Smooth muscle cell of the brain vasculature (primary cell): ENCODE data around the gene EXOSC7.
"Not testable (repeated sequence)": the region's sequence is repeated elsewhere in the genome, so short reads cannot be mapped to it uniquely, and the experiment has no call there.

Experiments
- DNase-seq: peaks from one replicate; pipeline ENCODE4 v3.0.0-alpha.2; 2012; ENCODE audit warnings: low read depth, low spot score

Gene EXOSC7

DNA sequence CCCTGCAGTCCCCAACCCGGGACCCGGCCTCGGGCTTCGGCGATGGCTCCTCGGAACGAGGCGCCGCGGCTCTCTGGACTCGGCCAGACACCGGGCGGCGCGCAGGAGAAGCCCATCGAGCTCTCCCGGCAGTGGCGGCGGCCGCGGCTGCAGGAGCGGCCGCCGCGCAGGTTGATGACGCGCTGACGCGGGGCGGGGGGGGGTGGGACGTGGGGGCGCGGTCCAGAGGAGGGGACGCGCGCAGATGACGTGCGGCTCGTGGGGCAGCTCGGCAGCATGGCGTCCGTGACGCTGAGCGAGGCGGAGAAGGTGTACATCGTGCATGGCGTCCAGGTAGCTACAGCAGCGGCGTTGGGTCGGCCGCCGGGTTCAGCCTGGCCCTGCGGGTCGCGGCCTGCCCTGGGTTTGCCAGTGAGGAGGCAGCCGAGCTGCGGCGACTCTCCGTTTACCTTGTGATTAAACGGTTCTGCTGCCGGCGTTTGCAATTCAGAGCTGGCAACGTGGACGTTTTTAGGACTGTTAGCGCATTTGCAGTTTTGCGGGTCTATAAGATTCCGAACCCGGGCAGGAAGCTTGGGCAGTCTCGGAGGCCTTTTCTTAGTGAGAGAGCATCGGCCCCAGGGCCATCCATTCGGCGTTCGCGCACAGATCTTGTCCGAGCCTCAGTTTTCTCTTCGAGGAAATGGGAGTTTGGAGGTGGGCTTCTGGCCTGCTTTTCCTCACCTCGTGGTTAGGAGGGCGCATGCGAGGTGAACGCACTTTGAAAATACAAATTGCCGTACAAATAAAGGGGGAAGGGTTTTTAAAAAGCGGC is at the start of gene EXOSC7, which contains the start of gene ZDHHC3:
Gene EXOSC7 (plus strand): TSS at position 243 of the 814 bp plus-strand sequence. CDS start 34 bp downstream, at position 277.
Gene ZDHHC3 (minus strand): TSS at position 173 of the 814 bp plus-strand sequence. CDS start 16,738 bp downstream, outside the sequence.
- peak; percentile 70 for DNase-seq

DNA sequence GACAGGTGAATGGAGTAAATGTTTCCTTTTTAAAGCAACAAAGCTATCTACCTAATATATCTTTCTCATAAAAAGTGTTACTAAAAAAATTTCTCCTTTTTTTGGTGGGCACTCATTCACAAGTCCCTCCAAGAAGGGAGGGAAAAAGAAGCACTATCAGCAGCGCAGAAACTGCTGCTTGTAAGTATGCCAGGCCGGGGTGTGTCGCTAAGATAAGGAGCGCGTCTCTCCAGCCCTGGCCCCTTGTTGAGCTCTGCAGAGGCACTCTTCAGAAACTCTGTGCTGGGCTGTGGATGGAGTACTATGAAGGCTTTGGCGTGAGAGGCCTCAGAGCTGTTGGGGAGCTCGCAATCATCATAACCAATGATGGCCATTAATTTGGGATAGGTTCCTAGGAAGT is 49.1 kb upstream of the EXOSC7 start:
- DNase-seq, result no peak

DNA sequence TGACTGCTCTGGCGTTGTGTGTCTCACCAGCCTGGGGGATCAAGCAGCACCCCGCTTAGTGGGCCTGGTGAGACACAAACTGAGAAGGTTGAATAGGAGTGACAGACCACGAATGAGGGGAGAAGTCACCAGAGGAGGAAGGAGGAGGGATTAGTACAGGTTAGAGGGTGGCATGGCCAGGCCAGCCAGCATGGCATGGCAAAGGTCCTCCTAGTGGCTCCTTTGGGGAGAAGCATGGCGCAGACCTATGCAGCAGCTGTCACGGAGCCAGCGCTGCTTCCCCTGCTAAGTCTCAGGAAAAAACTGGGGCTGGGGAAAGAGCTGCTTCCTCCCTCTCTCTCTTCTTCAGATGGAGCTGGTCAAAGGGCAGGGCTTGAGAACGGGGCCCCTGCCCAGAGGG is 48.7 kb upstream of the EXOSC7 start:
- DNase-seq, result no peak

DNA sequence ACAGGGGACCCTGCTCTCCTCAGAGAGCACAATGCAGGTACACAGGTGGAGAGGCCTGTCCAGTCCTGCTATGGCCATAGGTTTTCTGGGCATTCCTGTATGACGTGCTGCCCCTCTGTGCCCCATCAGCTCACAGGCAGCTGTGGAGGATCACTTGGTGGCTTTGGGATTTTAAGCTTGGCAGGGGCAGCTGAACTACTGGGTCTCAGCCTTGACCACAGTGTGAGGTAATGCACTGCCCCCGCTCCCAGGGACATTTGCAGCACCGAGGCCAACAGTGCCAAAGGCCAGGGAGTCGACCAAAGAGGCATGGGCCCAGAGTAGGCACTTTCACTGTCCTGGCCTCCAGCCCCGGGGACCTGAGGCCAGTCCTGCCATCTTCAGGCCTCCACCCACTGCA is 46.3 kb upstream of the EXOSC7 start:
- DNase-seq, result no peak

DNA sequence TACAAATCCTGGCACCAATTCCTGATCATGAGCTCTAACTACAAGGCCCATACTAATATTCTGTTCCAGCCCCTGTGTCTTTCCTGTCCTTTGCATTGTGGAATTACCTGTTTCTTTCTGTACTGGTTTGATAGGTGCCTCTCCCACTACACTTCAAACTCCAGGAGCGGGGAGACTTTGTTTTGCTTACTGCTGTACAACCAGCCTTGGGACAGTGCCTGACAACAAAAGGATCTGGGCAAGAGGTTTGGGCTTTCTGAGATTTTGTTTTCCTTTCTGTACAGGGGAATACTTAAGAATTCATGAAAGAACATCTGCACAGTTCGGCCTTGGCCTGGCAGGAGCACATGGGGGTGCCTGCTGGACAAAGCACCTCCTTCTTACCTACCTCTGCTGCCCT is 45.1 kb upstream of the EXOSC7 start:
- DNase-seq, result no peak

- no peak for DNase-seq
Observed at GRCh38 chr3:44931791-44932190, 44.3 kb upstream of the EXOSC7 start.

DNA sequence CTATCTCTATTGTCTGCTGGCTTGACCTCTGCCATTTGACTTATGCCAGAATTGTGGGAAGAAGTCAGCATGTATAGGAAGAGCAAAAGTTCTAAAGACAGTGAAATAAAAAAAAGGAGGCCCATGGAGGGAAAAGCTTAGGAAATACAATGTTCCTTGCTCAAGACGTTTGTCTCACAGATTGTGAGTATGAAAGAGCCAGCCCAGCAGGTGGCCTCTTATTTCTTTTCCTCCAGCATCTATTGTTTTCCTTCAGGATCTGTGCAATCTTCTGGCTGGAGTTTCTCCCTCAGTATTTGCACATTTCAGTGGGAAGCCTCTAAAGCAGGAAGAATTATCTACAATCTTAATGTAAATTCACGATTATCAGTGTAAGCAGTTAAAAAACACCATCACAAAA is 43.8 kb upstream of the EXOSC7 start:
- no peak for DNase-seq

DNA sequence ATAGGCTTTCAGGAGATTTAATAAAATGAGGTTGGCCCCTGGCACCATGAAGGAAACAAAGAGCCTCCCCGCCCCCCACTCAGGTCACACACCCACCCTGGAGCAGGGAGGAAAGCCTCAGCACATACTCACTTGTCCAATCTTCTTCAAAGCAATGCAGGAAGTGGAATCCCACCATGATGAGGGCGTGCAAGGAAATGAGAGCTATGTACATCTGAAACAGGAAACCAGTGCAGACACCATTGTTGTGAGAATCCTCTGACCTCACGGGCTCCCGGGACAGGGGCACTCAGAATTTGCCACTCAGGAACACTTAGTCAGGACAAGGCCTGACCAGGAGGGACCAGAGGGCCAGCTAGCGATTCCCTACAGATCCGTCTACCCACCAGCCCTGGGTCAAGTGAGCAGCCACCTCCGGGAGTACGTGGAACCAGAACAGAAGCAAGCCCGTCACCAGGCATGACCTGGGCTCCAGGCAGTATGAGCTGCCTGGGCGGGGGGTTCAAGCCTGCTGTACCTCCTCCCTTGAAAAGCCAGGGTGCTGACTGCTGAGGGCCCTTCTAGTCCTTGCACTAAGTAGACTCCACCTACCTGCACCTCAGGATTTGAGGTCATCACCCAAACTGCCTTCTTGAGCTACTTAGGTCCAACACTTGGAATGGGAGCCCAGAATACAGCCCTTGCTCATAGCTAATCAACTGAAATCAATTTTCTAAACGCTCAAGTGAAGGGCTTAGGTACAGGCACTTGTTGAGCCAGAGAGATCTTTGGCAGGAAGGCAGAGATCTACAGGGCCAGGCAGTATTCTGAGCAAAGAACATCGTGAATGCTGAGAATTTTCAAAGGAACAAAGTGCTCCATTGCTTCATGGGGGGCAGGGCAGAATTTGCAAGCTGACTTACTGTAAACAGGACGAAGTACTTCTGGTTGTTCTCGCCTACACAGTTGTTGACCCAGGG is 42.8 kb upstream of the EXOSC7 start:
- no peak for DNase-seq

DNA sequence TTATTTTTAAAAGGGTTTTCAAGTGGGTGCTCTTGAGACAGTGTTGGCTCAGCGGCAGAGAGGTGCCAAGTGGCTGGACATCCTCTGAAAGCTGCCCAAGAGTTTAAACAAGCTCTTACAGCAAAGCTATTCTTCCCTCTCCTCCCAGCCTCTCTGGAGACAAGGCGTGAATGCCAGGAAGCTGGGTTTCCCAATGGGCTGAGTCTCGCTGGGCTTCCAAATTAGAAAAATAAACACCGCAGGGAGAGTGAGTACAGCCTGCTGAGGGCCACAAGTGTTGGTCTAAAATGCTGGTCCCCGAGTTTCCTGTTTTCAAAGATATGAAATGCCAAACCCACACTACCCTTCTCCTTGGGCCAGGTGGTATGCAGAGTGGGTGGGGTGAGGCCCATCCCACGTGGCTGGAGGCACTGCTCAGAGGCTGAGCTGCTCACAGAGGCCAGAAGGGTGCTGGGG is 36.4 kb upstream of the EXOSC7 start:
- DNase-seq, result no peak

GRCh38 chr3:44942202-44942921 is 33.7 kb upstream of the EXOSC7 start:
- DNase-seq, result no peak

- no peak for DNase-seq
Observed at GRCh38 chr3:44948239-44948638, 27.8 kb upstream of the EXOSC7 start.

- not testable (repeated sequence) for DNase-seq
Observed at GRCh38 chr3:44949770-44950169, 26.3 kb upstream of the EXOSC7 start.

DNA sequence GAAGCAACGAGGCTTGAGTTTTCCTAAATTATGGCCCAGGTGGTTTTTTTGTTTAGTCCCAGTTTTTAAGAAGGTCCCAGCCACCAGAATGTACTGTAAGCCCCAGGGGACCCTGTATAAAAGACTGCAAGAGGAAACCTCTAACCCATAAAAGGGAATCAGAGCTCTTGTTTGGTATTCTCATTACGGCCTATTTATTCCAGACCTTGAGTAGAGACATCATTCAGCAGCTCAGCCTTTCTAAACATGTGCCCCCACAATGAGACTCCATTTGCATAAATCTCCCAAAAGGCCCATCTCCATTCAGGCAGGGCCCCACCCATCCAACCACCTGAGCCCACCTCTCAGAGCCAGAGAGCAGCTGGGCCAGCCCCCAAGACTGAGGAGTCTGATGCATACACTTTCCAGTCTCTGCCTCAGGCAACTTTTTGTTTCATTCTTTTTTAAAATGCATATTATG is 25.7 kb upstream of the EXOSC7 start:
- DNase-seq, result no peak

GRCh38 chr3:44952689-44953088 is 23.4 kb upstream of the EXOSC7 start:
- no peak for DNase-seq

GRCh38 chr3:44954304-44954703 is 21.7 kb upstream of the EXOSC7 start:
- no peak for DNase-seq

DNA sequence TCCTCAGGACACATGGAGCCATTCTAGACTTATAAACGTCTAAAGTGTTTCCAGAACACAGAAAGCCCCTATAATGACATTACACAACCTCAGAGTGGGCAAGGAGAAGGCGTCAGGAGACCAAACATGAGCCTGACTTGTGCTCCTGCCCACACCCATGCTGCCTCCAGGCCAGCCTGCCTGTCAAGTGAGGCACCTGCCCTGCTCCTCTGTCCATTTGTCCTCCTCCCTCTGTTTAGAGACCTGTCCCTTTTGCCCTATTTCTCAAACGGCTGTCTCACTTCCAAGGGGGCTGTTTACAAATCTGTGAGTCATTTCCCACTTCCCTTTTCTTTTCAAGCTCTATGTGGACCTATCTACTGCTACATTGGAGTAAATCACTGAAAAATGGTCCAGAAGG is 21.1 kb upstream of the EXOSC7 start:
- DNase-seq, result no peak

DNA sequence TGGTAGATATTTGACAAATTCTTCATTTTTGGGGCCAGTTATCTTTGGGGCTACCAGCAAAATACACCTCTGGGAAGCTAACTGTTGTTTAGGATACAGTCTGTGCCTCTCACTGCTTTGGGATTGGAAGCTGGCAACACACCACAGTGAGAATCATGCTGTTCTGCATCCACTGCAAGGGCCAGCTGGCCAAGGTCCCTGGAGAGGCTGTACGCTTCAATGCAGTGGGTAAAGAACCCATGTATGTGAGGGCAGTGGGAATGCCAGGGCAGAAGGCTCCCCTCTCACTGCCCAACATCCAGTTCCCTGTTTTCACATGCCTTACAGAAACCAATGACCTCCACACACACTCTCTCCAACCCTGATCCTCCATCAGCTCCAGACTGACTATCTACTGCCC is 20.1 kb upstream of the EXOSC7 start:
- DNase-seq, result no peak

DNA sequence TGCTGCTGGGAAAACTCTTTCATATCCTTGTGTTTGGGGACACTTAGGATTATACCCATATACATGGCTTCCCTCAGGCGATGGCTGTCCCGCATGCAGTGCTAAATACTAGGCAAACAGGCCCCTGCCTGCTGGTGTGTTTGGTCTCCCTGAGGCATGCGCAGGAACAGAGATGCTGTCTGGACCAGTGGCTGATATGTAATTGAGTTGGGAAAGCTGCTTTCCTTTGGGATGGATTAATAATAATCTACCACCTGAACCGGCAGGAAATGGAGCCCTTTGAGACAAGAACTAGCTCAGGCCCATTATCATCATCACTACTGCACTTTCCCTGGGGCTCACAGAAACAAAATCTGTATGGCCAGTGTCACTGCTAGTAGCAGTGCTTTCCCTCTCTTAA is 18.1 kb upstream of the EXOSC7 start:
- no peak for DNase-seq

GRCh38 chr3:44958386-44958785 is 17.7 kb upstream of the EXOSC7 start:
- DNase-seq, result no peak

DNA sequence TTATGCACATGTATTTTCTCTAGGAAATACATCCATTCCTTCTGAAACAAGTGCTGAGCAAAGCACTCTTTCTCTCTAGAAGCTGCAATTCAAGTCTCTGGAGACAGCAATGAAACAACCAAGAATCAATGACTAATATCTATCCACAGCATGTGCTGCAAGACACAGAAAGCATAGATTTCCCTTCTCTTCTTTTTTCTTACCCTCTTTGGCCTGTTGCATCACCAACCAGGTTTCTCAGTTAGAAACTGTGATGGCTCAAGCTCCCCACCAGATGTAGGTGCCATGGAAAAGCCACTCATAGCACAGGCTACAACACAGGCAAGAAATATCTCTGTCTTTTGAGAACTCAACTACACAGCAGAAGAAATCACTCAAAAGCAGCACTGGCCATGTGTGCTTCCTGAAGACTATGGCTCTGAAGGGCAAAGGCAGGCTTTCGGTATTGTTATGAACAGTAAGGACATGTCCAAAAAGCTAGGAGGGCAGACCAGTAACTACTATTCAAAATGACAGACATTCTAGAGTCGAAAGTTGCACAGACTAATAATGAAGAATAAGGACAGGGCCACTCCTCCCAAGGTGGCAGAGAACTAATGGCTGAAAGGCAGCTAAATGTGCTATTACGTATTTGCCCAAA is 15.5 kb upstream of the EXOSC7 start:
- DNase-seq, result no peak

DNA sequence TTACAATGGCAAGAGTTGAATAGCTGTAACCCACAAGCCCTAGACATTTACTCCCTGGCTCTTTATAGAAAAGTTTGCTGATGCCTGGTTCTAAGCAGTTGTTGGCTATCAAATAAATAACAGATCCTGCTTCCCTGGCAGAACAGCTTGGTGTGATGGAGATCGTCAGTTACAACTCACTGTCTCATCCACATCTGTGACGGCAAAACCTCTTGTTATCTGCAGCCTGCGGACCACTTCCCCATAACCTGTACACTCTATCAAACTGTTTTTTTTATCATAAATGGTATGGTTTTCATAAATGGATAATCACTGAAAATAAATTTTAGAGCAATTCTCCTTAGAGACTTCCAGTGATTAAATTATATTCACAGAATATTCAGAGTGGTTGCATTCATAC is 14.2 kb upstream of the EXOSC7 start:
- no peak for DNase-seq
